RKO (cell line): ENCODE measurements around the gene RBAK.
"Not testable (repeated sequence)": the region's sequence is repeated elsewhere in the genome, so short reads cannot be mapped to it uniquely, and the experiment has no call there.

Experiments used
- DNase-seq: peaks from one replicate; pipeline ENCODE4 v3.0.0-alpha.2; 2016; ENCODE audit warnings: low spot score

The RBAK gene

DNA sequence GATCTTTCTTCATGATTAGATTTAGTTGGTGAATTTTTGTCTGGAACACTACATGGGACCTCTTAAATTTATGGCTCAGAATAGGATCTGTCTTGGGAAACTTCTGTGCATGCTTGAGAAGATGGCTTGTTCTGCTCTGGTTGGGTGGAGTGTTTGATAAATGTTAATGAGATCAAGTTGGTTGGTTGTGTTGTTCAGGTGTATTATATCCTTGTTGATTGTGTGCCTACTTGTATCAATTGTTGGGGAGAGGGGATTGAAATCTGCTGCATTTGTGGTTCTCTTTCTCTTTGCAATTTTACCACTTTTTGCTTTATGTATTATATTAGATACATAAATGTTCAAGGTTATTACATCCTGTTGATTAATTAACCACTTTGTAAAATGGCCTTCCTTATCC lies 6.1 kb downstream of the RBAK start:
- DNase-seq: not testable (repeated sequence)

DNA sequence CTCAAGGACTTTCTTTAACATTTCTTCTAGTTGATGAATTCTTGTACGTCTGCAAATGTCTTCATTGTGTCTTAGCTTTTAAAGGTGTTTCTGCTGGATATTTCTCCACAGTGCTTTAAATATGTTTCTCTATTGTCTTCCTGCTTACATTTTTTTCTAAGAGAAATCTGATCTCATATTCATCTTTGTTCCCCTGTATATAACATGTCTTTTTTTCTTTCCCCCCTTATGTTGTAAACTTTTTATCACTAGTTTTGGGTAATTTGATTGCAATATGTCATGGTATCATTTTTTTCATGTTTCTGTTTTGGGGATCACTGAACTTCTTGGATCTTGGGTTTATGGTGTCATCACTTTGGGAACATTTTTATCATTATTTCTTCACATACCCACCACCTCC lies 7.5 kb downstream of the RBAK start:
- DNase-seq: no peak

DNA sequence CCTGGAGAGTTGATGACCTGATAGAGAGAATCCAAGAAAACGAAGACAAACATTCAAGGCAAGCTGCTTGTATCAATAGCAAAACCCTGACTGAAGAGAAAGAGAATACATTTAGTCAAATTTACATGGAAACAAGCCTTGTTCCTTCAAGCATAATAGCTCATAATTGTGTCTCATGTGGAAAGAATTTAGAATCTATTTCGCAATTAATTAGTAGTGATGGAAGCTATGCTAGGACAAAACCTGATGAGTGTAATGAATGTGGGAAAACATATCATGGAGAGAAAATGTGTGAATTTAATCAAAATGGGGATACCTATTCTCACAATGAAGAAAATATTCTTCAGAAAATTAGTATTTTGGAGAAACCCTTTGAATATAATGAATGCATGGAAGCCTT lies 18.0 kb downstream of the RBAK start:
- DNase-seq: peak; percentile 34

DNA sequence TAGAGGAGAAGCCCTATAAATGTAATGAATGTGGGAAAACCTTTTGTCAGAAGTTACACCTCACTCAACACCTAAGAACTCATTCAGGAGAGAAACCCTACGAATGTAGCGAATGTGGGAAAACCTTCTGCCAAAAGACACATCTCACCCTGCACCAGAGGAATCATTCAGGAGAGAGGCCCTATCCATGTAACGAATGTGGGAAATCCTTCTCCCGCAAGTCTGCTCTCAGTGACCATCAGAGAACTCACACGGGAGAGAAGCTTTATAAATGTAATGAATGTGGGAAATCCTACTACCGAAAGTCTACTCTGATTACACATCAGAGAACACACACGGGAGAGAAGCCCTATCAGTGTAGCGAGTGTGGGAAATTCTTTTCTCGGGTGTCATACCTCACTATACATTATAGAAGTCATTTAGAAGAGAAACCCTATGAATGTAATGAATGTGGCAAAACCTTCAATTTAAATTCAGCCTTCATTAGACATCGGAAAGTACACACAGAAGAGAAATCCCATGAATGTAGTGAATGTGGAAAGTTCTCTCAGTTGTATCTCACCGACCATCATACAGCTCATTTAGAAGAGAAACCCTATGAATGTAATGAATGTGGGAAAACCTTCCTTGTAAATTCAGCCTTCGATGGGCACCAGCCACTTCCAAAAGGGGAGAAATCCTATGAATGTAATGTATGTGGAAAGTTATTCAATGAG lies 18.9 kb downstream of the RBAK start:
- no peak for DNase-seq

DNA sequence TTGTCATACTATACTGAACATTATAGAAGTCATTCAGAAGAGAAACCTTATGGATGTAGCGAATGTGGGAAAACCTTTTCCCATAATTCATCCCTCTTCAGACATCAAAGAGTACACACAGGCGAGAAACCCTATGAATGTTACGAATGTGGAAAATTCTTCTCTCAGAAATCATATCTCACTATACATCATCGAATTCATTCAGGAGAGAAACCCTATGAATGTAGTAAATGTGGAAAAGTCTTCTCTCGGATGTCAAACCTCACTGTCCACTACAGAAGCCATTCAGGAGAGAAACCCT lies 19.4 kb downstream of the RBAK start:
- no peak for DNase-seq

DNA sequence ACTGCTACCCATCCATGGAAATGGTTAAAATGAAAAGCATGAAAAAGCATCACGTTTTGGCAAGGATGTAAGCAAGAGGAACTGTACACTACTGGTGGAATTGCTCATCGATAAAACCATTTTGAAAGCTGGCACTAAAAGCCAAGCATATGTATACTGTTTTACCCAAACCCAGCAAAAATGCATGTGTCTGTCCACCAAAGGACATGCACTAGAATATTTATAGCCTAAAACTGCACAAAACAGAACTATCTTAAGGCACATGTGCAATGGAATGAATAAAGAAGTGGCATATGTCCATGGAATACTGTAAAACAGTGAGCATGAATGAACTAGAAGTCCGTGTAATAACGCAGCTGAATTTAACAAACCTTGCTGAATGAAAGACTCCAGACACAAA lies 22.9 kb downstream of the RBAK start:
- no peak for DNase-seq

DNA sequence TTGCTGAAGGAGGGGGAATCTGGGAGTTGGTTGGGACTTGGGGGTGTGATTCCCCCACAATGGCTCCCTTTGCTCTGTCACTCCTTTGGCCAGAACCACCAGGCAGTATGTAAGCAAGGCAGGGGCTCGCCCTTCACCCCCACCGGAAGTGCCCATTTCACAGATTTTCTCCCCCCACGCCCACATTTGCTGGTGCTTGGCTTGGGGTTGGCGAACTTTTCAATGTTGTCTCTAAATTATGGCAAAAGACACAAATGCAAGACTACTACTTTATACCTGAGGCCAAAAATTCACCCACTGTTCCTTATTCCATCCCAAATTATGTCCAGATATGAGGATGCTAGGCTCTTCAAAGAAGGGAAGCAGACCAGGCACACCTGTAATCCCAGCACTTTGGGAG lies 24.5 kb downstream of the RBAK start:
- DNase-seq: no peak

DNA sequence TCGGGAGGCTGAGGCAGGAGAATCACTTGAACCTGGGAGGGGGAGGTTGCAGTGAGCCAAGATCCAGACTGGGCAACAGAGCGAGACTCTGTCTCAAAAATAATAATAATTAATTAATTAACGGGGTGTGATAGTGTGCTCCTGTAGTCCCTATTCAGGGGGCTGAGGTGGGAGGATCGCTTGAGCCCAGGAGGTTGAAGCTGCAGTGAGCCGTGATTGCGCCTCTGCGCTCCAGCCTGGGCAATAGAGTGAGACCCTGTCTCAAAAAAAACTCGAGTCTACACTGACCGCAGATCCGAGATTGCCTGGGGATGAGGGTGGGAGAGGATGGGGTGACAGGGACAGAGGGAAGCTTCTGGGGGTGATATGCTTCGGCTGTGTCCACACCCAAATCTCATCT lies 29.5 kb downstream of the RBAK start:
- not testable (repeated sequence) for DNase-seq

DNA sequence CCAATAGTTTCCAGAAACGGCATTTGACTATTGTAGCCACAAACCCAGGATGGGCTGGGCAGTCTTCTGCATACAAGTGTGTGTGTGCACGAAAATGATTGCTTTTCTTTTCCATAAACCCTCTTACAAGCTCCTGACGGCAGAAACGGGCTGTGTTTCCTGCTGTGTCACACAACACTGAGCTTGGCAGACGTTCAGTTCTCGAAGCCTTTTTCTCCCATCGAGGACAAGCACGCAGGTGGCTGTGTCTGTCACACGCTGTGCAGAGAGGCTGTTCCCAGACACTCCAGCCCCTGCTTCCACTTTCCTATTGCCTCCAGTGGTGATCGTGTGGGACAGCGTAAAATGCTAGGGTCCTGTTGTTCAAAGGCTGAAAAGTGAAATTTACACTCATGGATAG lies 32.1 kb downstream of the RBAK start:
- peak; percentile 9 for DNase-seq

DNA sequence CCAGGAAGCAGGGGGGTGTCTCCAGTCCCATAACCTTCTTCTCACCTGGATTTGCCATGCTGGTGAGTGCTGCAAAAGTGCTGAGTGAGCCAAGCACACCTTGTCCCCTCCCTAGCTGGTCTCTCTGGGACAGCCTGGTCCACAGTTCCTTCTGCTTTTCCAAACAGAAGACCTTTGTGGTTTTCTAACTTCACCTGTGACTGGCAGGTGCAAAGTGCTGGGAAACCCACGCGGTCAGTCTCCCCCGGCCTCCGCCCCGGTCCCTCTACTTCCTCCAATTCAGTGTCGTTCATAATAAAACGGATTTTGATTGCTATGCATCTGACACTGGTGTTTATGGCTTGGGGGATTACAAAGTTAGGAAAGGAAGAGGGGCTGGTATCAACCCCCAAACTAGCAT lies 37.1 kb downstream of the RBAK start:
- no peak for DNase-seq

DNA sequence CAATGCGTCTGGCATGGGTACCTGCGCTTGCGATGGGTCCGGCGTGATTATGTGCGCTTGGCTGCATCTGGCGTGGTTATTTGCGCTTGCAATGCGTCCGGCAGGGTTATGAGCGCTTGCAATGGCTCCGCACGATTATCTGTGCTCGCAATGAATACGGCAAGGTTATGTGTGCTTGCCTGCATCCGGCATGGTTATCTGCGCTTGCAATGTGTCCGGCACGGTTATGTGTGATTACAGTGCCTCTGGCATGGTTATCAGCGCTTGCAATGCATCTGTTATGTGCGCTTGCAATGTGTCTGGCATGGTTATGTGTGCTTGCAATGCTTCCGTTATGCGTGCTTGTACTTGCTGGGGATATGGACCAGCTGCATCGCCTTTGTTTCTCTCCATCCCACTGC lies 37.7 kb downstream of the RBAK start:
- DNase-seq: no peak

DNA sequence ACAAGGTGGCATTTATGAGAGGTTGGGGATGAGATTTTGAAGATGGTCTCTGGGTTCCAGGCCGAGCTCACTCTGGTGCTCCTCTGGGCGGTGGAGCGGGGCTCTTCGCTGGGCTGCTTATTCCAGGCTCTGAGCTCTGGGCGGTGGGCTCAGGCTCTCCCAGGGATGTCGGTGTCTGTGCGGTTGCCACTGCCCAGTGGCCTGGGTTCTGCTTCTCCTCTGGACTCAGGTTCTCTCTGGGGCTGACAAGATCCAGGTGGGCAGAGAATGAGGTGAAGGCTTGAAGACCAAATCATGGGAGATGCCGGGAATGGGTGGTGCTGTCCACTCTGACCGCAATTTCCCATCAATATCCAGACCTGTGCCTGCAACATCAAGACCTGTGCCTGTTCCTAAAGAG lies 40.6 kb downstream of the RBAK start:
- no peak for DNase-seq

DNA sequence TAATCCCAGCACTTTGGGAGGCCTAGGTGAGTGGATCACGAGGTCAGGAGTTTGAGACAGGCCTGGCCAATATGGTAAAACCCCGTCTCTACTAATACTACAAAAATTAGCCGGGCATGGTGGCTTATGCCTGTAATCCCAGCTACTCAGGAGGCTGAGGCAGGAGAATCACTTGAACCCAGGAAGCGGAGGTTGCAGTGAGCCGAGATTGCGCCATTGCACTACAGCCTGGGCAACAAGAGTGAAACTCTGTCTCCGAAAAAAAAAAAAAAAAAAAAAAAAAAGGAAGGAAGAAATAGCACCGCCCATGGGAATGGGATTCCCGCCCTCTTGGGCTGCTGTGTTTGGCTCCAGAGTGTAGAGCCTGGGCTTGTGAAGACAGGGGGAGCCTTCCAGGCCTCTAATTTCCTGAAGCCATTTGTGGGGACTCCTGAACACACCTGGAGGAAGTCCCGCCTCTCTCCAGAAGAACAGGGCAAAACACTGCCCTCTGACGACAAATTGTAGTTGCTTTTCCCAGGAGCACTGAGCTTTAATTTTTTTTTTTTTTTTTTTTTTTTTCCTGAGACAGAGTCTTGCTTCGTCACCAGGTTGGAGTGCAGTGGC lies 42.7 kb downstream of the RBAK start:
- peak; percentile 69 for DNase-seq

DNA sequence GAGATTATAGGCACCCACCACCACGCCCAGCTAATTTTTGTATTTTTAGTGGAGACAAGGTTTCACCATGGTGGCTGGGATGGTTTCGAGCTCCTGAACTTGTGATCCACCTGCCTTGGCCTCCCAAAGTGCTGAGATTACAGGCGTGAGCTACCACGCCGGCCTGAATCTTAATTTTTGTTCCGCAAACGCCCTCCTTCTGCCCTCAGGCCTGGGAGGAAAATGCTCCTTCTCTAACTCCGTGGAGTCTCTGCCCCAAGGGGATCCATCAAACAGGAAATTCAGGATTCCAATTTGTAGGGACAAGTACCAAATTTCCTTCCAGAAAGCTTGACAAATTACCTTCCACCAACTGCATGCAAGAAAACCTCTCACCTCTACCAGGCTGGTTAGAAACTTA lies 43.2 kb downstream of the RBAK start:
- DNase-seq: no peak

DNA sequence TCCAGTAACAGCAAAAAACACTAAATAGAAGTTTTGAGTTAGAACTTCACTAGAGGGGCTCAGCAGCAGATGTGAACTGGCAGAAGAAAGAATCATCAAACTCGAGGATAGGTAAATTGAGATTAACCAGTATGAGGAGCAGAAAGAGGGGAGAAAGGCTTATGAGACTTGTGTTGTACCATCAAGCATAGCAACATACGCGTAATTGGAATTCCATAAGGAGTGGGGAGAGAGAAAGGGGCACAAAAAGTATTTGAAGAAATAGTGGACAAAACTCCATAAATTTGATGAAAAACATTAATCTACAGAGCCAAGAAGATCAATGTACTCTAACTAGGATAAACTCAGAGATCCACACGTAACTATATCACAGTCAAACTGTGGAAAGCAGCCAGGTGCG lies 48.3 kb downstream of the RBAK start:
- no peak for DNase-seq

DNA sequence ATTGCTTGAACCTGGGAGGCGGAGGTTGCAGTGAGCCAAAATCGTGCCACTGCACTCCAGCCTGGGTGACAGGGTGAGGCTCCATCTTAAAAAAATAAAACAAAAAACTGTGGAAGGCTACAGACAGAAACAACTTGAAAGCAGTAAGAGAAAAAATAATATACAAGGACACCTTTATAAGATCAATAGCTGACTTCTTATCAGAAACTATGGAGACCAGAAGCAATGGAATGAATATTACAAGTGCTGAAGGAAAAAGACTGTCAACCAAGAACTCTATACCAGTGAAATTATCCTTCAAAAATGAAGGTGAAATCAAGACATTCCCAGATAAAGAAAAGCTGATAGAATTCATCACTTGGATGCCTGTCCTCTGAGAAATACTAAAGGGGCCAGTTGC lies 49.0 kb downstream of the RBAK start:
- DNase-seq: peak; percentile 27

DNA sequence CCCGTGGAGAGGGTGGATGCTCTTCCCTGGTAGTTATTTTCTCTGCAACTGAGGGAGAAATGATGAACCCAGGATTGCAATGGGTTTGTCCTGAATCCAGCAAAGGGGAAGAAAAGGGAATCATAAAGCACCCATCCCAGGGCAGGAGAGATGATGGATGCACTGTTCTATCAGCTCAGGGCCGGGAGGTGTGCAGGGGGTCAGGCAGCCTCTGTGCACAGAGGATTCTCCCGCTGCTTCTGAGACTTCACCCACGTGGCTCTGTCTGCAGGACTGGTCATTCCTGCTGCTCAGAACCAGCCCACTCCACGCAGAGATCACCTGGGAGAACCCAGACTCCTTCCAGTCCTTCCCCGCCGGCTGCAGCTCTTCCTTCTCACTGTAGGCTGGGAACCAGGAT lies 70.7 kb downstream of the RBAK start:
- no peak for DNase-seq

DNA sequence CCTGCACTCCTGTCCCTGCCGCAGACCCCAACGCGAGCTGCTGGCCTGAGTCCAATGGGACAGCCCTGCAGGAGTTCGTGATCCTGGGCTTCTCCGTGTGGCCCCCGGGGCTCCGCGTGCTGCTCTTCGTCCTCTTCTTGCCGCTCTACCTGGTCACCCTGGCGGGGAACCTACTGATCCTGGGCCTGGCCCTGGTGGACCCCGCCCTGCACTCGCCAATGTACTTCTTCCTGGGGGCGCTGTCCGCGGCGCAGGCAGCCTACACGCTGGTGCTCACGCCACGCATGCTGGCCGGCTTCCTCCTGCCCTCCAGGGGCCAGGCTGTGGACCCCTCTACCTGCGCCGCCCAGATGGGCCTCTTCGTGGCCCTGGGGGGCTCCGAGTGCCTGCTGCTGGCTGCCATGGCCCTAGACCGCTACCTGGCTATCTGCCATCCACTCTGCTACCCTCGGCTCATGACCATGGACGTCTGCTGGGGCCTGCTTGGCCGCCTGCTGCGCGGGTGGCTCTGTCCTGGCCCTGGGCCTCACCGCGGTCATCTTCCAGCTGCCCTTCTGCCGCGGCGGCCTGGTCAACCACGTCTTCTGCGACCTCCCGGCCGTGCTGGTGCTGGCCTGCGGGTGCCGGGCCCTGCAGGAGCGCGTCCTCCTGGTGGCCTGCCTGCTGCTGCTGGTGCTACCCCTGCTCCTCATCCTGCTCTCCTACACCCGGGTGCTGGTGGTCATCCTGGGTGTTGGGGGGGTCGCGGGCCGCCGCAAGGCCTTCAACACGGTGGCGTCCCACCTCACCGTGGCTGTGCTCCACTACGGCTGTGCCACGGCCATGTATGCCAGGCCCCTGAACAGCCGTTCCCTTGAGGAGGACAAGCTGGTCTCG lies 71.7 kb downstream of the RBAK start:
- DNase-seq: no peak
